Germinal center (tissue), 1 donor: Measurements from ENCODE around the gene NSA2.

Experiments used
- DNase-seq: peaks from one replicate; pipeline ENCODE4 v3.0.0; 2012; ENCODE audit warnings: mixed read lengths, low spot score

Gene NSA2

GRCh38 chr5:74816875-74817274, 49.8 kb downstream of the NSA2 start:
- no peak for DNase-seq

DNA sequence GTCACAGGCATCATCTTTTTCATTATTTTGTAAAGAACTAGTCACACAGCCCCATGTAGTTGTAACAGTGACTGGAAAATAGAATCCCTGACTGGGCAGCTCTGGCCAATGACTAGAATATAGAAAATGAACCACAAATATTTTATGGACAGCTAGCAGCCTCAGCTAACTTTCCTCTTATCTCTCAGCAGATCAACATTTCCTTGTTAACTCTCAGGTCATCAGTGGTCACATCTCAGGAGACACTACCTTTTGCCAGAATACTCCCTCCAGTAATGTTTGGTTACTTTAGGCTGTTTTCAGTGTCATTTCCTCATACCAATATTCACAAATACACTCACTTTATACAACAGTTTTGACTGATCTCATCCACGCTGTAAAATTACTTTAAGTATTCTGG, 55.2 kb downstream of the NSA2 start:
- DNase-seq = no peak

DNA sequence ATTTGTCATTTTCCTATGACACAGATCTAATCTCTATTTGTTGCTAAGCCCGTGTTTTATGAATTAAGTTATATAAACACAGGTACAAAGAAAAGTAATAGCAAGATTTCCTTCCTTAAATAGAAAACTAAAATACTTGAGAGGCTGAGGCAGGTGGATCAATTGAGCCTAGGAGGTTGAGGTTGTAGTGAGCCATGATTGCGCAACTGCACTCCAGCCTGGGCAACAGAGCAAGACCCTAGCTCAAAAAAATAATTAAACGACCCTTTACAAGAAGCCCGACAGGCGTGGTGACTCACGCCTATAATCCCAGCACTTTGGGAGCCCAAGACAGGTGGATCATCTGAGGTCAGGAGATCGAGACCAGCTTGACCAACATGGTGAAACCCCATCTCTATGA, 62.4 kb downstream of the NSA2 start:
- DNase-seq = no peak
